T-helper 22 cell (primary cell): ENCODE data around the gene ABCF1.

Experiments used
- DNase-seq: peaks from one replicate; pipeline ENCODE4 v3.0.0-alpha.2; 2020; ENCODE audit warnings: low read depth

Gene ABCF1

GRCh38 chr6:30557683-30557981 lies 13.6 kb upstream of the ABCF1 start:
- DNase-seq, result no peak

- no peak for DNase-seq
Measured at GRCh38 chr6:30560930-30561329, 10.3 kb upstream of the ABCF1 start.

GRCh38 chr6:30562470-30563425 lies 8.5 kb upstream of the ABCF1 start:
- DNase-seq, result no peak

- DNase-seq, result no peak
Measured at GRCh38 chr6:30564114-30564513, 7.1 kb upstream of the ABCF1 start.

GRCh38 chr6:30565772-30566171 lies 5.5 kb upstream of the ABCF1 start:
- DNase-seq, result no peak

GRCh38 chr6:30568245-30568644 lies 3.0 kb upstream of the ABCF1 start:
- DNase-seq, result no peak

GRCh38 chr6:30570263-30570662 lies 979 bp upstream of the ABCF1 start:
- DNase-seq, result no peak

- DNase-seq, result no peak
Measured at GRCh38 chr6:30570740-30571074, 535 bp upstream of the ABCF1 start.

- DNase-seq, result no peak
Measured at GRCh38 chr6:30571762-30572082, 480 bp downstream of the ABCF1 start.

- DNase-seq, result no peak
Measured at GRCh38 chr6:30572148-30572547, 906 bp downstream of the ABCF1 start.

- no peak for DNase-seq
Measured at GRCh38 chr6:30573113-30573512, 1.9 kb downstream of the ABCF1 start.

- DNase-seq, result no peak
Measured at GRCh38 chr6:30578051-30578450, 6.8 kb downstream of the ABCF1 start.

- no peak for DNase-seq
Measured at GRCh38 chr6:30583921-30584320, 12.7 kb downstream of the ABCF1 start.

GRCh38 chr6:30589754-30590358 lies 18.6 kb downstream of the ABCF1 start:
- DNase-seq, result no peak

- DNase-seq, result no peak
Measured at GRCh38 chr6:30590509-30590908, 19.3 kb downstream of the ABCF1 start.

GRCh38 chr6:30591008-30591407 lies 19.8 kb downstream of the ABCF1 start:
- no peak for DNase-seq

GRCh38 chr6:30592287-30592686 lies 21.0 kb downstream of the ABCF1 start:
- no peak for DNase-seq

- peak; percentile 46 for DNase-seq
Measured at GRCh38 chr6:30597315-30598144, 26.3 kb downstream of the ABCF1 start.

- no peak for DNase-seq
Measured at GRCh38 chr6:30598912-30599624, 27.8 kb downstream of the ABCF1 start.

GRCh38 chr6:30599625-30600324 lies 28.5 kb downstream of the ABCF1 start:
- DNase-seq, result no peak

GRCh38 chr6:30600451-30600961 lies 29.3 kb downstream of the ABCF1 start:
- DNase-seq, result no peak

- no peak for DNase-seq
Measured at GRCh38 chr6:30601436-30601814, 30.2 kb downstream of the ABCF1 start.
